ENCODE results near the gene CCDC85C.
A peak's percentile ranks its signal among the peaks of the same experiment; 100 is the strongest.

Gene CCDC85C

DNA sequence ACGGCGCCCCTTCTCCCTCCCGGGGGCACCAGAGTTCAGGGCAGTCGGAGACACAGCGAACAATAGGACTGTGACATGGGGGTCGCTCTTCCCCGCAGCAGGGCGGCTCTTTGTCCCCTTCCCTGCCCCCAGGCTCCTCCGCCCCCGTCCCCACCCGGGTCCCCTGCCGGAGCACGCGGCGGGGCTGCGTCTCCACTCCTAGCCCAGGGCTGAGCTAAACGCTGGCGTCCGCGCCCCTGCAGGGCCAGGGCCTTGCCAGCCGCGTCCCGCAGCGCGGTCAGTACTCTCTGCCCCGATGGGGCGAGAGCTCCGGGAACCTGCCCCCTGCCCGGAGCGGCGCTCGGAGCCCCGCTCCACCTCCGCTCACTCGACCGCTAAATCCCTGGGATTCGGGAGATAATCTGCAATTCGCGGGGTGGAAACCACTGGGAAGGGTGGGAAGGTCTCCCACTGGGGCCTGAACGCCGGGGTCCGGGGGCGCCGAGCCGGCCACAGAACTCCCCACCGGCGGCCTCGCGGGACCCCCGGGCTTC, 825 bp upstream of the CCDC85C start:
- no peak for DNase-seq

DNA sequence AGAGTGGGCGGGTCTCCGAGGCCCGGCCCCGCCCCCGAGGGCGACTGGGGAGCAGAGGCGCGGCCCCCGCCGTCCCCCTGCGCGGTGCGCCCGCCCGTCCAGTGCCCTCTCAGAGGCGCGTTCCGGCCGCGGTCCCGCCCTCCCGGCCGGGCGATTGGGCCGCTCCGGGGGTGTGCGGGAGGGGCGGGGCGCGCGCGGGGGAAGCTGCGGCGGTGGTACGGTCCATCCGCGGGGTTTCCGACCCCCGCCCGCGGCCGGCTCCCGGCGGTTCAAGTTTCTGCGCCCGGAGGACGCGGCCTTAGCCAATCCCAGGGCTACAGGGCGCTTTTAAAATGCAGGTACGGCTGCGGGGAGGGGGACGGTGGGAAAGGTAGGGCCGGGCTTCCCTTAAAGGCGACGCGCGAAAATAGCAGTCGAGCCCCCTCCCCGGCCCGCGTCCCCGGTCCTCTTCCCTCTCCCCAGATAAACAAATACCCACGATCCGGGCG, 315 bp upstream of the CCDC85C start:
- DNase-seq = peak; percentile 94

DNA sequence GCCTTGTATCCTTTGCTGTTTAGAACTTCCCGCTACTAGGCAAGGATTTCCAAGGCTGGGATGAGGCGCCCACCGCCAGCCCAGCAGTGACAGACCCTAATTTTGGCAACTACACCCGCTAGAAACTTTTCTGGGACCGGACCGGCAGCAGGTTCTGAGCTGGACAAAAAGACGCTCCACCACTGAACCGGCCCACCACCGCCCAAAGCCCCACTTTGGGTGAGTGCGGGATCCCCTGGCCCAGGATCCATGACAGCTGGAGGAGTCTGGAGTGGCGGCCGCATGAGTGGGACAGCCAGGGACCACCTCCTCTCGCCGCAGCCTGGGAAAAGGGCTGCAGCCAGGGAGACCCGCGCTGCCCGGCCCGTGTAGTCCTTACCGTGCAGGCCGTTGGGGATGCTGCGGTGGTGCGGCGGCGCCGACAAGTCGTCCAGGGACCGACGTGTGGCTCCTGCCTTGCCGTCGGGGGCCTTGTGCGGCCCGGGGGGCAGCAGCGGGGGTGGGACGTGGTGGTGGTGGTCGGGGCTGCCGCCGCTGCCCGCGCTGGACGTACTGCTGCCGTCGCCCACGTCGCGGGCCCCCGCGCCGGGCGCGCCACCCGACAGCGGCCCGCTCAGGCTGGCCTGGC, 1.1 kb downstream of the CCDC85C start:
- DNase-seq = peak; percentile 9

DNA sequence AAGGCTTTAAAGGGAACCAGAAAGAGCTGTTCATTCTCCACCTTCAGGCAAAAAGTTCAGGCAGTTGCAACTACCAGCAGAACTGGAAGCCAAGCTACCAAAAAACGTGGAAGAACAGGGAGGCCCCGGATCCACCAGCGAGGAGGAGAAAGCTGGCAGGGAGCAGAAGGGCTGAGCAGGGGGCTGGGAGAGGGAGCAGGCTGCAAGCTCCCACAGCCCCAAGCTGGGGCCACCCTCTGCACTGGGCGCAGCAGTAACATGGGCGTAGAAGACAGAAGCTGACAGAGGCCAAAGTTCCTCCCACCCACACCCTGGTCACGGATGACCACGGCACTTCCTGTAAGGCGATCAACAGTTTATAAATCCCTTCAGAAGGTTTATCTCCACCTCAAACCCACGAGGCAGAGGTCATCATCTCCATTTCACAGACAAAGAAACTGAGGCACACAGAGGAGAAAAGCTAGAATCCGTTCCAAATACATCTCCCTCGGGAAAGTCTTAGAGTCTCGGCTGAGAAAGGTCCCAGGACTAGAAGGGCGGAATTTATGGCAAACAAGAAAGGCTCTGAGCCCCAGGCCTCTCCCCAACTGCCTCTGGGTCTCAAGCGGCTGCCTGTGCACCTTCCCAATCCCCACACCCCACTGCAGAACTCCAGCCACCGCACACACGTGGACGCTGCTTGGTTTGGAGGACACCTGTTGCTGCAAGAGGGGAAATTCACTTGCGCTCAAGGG, 1.8 kb downstream of the CCDC85C start:
- peak; percentile 8 for DNase-seq

DNA sequence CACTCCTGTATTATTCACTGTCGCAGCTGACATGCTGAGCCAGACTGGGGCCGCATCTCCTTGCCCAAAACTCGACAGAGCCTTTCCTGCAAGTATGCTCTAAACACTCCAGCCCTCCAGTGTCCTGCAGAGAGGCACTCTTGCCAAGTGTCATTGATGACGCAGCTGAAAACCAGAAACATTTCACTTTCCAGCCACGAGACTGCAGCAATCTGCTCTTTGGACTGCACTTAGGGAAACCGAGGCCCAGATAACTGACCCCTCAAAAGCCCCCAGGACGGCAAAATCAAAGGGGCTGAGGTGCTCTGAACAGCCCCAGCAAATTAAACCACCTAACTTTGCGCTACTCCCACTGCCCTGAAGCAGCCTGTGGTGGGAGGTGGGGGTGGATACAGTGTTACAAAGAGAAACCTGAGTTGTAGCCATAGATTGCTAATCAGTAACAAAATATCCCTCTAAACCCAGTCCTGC, 2.6 kb downstream of the CCDC85C start:
- no peak for DNase-seq

DNA sequence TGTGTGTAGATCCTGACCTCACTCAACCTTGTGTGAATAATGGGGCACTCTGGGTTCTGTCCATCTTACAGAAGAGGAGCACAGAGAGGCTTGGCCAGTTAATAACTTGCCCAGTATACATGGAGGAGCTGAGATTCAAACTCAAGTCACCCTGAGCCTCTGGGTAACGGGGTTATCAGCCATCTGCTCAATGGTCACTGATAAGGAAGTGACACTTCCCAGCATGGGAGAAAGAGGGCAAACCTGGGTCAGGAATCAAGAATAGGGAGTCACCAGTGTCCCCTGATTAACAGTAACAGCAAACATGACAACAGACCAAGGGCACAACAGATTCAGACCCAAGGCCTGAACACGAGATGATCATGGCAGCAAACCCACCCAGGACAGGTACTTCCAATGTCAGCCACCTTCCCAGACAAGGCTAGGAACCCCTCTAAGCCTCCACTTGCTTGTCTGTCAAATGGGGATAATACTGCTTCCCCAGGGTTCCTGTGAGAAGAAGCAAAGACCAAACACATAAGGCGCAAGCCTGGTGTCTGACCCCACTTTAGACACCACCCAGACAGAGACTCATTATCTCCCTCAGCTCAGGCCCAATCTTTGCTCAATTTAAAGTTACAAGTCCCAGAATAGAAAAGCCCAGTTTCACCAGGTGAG, 3.6 kb downstream of the CCDC85C start:
- DNase-seq = no peak

DNA sequence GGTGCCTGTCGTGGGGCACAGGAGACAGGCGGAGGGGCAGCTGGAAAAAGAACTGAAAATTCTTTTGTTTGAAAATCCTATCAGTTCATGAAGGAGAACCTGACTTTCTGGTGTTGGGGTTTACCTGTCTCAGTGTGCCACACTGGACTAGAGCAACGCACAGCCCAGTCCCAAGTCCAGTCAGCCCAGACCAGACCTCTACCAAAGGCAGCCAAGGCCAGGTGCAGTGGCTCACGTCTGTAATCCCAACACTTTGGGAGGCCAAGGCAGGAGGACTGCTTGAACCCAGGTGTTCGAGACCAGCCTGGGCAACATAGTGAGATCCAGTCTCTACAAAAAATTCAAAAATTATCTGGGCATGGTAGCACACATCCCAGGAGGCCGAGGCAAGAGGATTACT, 4.6 kb downstream of the CCDC85C start:
- DNase-seq = no peak

DNA sequence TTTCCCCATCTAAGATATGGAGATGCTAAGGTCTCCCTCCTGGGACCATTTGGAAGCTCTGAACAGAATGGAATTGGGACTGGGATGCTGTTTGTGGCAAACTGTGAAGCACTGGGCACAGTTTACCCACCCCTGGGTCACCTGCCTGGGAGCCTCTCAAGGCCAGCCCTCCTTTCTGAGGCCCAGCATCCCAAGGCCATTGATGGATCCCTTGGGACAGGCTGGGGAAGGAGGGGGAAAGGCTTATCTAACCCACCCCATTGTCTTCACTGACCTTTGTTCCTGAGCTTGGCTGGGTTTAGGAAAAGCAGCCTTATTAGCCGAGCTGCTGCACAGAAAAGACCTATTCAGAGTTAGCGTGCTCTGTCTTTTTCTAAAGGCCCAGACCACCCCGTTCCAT, 5.2 kb downstream of the CCDC85C start:
- DNase-seq = no peak

DNA sequence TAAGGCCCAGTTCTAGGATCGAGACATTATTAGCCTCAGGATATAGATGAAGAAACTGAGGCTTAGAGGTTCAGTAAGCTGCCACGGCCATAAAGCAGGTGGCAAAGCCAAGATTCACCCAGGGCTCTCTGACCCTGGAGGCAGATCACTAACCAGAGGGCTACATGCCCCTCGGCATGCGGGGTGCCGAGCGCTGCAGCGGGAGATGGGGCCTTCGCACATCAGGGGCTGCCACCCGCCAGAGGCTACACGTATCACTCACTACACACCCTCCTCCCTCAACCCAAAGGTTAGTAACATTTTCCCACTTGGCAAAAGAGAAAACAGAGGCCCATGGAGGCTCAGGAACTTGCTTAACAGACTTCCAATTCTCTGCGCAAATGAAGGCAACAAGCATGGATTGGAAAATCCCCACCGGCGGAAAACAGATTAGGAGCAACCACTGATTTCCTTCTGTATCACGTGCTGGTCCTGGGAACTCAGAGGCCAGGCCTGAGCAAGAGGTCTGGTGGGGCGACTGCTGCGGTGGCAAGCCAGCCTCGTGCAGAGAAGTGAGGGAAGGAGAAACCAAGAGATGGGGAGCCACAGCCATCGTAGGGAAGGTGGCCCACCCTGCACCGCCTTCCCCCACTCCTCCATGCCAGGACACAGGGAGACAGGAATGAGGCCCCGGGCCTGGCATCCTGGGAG, 6.0 kb downstream of the CCDC85C start:
- DNase-seq = no peak

DNA sequence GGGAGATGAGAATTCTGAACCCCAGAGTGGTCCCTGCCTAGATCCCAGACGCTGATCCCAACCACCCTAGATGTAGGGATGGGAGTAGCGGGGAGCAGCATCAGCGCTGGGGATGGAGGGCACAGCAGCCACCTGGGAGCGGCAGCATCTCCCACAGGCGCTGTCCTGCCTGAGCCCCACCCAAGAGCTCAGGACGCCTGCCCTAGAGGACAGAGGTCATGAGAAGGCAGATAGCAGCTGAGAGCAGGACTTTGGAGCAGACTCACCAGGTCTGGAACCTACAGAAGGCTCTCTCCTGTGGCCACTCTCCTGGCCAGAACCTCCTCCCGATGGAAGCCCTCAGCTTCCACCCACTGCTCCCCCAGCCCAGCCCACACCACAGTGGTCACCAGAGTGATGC, 7.2 kb downstream of the CCDC85C start:
- DNase-seq = no peak

DNA sequence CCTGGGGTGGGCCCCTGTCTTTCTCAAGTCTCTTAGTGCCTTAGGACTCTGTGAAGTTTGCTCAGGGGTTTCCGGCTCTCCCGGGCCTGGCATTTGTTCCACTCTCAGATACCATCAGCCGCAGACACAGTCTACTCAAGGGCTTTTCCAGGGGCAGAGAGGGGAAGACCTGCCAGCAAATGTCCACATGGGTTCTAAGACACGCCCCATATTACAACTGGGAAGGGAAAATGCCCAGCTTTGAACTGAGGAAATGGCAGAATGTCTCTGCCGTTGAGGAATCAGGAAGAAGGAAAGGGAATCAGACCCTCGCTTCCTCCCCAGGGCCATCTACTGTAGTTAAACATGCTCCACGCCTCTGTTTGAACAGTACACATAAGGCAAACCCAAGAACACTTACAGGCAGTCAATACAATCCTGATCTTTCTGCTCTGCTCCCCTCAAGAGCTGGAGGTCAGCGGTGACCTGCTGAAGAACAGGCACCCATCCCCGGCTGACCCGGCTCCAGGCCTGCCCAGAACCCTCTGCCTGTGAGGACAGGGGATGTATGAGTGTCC, 7.9 kb downstream of the CCDC85C start:
- DNase-seq = no peak

DNA sequence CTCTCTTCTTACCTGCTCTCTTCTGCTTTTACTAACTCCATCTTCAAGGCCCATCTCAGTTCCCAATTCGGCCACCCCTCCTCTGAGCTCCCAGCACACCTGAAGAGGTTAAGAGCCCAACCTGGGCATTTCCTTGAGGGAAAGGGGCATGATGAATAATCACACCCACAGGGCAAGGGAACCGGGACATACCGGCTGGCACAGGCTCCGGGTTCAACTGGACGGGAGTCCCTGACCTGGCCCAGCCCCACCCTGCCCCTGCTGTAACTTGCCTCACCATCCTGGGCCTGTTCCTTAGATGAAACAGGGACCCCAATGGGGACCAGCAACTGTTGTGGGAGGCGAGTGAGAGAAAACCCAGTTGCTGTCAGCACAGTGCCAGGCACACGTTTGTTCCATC, 8.5 kb downstream of the CCDC85C start:
- no peak for DNase-seq

DNA sequence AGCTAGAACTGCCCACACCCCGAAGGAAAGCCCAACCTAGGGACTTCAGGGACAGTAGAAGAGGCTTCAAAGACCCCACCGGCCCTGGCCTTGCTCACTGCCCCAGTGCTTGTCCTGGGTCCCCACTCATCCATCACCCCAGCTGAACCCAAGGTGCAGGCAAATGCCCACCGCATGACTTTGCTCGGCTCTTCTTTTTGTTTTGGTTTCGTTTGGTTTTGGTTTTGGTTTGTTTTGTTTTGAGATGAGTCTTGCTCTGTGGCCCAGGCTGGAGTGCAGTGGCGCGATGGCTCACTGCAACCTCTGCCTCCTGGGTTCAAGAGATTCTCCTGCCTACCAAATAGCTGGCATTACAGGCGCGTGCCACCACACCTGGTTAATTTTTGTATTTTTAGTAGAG, 9.0 kb downstream of the CCDC85C start:
- no peak for DNase-seq

DNA sequence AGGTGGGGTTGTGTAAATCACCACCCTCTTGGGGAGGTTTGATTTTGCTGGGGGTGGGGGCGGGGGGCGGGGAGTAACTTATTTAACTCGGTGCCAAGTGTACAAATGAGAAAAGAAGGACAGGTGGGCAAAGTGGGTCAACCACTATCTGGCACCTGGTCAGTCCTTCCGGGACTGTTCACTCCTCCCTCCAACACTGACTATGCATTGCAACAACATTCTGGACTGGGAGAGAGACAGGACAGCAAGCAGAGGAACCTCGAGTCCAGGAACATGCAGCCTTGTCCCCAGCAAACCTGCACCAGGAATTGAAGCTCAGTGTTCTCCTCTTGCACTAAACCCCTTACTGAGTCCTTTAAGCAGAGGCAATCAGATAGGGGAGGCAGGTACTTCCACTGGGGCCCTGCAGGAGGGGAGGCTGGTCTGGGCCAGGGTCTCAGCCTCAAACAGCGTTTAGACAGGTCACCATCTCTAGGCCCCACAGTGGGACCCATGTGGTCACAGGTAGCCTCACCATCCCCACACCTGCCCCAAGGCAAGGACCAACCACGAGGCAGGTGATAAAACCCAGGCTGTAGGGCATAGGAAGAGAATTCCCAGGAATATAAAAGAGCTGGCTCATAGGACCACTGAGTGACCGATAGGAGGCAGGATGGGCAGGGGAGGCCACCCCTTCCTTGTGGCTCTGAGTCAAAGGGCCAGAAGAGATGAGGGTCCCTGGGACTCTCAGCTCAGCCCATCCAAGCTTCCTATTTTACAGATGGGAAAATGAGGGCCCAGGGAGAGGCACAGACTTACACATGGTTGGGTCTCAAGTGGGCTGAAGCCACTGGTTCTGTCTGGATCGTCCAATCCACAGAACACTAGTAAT, 9.8 kb downstream of the CCDC85C start:
- no peak for DNase-seq

DNA sequence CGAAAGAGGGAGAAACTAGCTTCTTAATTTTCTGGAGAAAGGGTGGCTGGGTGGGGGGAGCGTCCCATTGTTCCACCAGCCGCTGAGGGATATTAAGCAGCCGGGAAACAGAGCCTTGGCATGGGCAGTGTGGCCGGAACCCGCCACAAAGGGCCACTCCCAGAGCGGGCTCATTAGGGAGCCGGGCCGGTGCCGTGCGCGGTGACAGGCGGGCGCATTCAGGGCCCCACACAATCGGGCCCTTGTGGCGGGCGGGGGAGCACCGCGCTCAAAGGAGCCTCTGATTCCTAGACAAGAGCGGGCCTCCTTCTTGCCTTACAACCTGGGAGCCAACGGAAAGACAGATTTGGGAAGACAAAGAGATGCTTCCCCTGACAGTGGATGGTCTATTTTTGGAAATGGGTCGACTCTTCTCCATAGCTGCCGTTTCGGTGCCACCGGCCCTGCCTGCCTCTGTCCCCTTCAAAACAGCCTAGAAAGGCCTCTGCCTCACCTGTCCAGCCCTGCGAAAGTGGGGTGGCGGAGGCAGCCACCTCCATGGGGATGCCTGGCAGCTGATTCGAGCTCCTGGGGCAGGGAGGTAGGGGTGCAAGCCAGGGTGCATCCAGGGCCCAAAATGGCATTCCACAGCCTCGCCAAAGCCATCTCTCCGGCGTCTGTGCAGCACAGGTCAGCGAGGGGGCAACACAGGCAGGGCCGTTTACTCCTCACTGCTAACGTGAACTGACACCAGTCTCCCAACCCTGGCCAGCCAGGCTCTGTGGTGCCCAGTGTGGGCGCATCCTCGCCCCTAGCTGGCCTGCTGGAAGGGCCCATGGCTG, 10.9 kb downstream of the CCDC85C start:
- DNase-seq = no peak

DNA sequence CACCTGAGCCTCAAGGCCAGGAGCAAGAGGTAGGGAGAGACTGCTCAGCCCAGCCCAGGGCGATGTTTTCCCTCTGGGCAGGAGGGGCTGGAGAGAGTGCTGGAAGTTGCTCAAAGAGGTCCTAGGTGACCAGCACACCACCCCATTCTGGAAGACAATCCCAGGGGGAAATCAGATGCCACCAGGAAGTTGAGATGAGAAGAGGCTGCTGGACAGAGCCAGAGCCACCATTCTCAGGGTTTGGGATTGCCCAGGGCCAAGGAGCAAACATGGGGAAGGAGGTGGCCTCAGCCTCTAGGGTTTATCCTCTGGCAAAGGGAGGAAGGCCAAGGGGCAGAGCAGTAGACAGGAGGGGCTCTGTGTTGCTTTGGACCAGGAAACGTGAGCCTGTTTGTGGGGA, 11.6 kb downstream of the CCDC85C start:
- no peak for DNase-seq

DNA sequence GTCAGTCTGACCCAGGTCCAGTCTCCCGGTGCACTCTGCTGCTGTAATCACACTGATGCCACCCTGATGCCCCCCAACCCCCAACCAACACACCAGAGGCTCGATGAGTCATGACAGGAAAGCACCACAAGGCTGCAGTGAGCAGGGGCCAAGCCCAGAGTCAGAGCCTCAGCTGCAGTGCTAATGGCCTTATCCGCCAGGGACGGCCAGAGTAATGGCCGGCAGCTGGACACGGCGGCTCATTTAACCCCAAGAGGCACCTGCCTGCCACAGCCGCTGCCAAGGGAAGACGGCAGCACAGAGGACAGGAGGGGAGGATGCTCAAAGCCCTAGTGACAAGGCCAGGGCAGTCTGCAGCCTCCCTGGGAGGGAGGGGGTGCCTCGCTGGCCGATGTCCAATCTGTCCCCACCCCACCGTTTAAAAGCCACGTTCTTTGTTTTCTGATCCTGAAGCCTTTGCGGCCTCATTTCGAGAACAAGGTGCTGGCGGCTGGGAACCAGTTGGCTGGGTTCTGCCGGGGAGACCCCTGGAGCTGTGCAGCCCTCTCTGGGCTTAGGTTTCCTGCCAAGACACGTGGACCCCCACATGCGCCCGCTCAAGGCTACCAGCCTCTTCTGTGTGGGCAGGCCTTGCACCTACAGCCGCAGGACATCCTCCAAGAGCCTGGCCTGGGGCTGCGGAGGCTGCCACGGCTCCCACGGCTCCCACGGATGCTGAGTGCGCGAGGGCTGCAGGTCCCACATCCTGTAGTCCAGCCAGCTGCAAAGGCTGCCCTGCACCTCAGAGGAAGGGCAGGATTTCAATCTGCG, 13.1 kb downstream of the CCDC85C start:
- peak; percentile 48 for DNase-seq

DNA sequence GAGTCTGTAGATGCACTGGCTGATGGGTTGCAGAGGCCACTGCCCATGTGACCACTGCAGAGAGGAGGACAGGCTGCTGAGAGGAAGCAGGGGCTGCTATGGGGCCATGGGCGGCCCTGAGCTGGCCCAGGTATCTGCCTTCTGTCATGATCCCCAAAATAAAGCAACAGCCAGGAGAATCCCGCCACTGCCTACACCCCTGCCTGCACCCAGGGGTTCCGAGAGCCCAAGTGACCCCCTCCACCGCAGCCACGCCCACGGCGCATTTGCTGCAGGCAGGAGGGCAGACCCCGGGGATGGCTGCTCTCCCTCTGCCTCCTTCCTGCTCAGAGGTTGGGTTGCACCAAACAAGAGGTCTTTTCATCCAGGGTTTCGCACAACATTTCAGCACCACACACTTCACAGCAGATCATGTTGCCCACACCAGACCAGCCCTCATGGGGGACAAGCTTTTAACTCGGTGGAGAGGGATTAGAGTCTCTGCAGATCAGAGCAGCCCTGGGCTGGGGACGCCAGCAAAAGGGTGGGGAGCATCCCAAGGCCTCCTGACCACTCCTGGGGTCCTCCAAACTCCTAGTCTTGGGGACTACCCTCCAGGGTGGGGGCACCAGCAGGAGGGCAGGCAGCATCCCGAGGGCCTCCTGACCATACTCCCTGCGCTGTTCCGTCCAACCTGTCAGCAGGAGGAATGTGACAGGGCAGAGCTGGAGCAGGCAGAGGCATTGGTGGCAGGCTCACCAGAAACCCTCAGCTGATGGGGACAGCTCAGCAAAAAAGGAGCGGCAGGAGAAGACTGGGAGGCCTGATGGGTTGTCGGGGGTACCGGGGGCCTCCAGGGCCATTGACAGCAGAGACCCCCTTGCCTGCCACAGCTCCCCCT, 14.1 kb downstream of the CCDC85C start:
- DNase-seq = no peak

DNA sequence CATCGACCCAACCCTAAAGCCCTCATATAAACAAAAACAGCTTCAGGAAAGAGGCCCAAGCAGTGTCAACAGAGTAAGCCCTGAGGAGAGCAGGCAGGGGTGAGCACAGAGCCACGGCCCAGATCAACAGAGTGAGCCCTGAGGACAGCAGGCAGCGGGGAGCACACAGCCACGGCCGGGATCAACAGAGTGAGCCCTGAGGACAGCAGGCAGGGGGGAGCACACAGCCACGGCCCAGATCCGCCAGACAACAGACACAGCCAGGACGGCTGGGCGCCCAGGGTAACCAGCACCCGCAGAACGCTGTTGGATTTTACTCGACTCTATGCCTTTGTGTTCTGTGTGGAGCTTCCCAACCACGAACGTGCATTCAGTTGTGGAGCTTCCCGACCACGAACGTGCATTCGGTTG, 15.0 kb downstream of the CCDC85C start:
- no peak for DNase-seq
